H9 (cell line): ENCODE measurements around the gene ELK1. TPM values are rescaled to one million over a fixed set of nuclear protein-coding genes. Genes with fewer than 3 reads are reported as not detected.

Experiments used
- DNase-seq: peaks from one replicate; pipeline ENCODE4 v3.0.0-alpha.2; 2017
- H2AFZ ChIP-seq: one replicate; pipeline ENCODE4 v1.6.1; 2013; ENCODE audit warnings: mild to moderate bottlenecking, low read length, control low read depth, moderate library complexity
- H2AK5ac ChIP-seq: 2 replicates; pipeline ENCODE4 v1.6.1; 2013; ENCODE audit warnings: low read length, control low read depth, mixed read lengths; ENCODE audit not compliant: insufficient read length
- H2BK120ac ChIP-seq: one replicate; pipeline ENCODE4 v1.6.1; 2013; ENCODE audit warnings: low read depth, mild to moderate bottlenecking, low read length, control low read depth, inconsistent platforms; ENCODE audit not compliant: poor library complexity, severe bottlenecking
- H2BK12ac ChIP-seq: 2 replicates; pipeline ENCODE4 v1.6.1; 2013; ENCODE audit warnings: low read length, control low read depth, mixed read lengths, low read depth; ENCODE audit not compliant: insufficient read length
- H2BK15ac ChIP-seq: 2 replicates; pipeline ENCODE4 v1.6.1; 2013; ENCODE audit warnings: low read depth, low read length, control low read depth
- H2BK20ac ChIP-seq: one replicate; pipeline ENCODE4 v1.6.1; 2013; ENCODE audit warnings: low read depth, mild to moderate bottlenecking, low read length, control low read depth, inconsistent platforms; ENCODE audit not compliant: poor library complexity, severe bottlenecking
- H2BK5ac ChIP-seq: 2 replicates; pipeline ENCODE4 v1.6.1; 2013; ENCODE audit warnings: low read length, control low read depth, mixed read lengths; ENCODE audit not compliant: insufficient read length
- H3K14ac ChIP-seq: 2 replicates; pipeline ENCODE4 v1.6.1; 2013; ENCODE audit warnings: low read length, control low read depth; ENCODE audit not compliant: insufficient read depth
- H3K18ac ChIP-seq: 2 replicates; pipeline ENCODE4 v1.6.1; 2013; ENCODE audit warnings: low read depth, mild to moderate bottlenecking, mixed read lengths, low read length, control low read depth; ENCODE audit not compliant: insufficient read length
- H3K23ac ChIP-seq: 2 replicates; pipeline ENCODE4 v1.6.1; 2013; ENCODE audit warnings: low read length, control low read depth, mixed read lengths, low read depth; ENCODE audit not compliant: insufficient read length
- H3K23me2 ChIP-seq: 2 replicates; pipeline ENCODE4 v1.6.1; 2013; ENCODE audit warnings: low read depth, mild to moderate bottlenecking, mixed read lengths, low read length, control low read depth; ENCODE audit not compliant: insufficient read length, poor library complexity, severe bottlenecking
- H3K27ac ChIP-seq: 2 replicates; pipeline ENCODE4 v1.5.1; 2013; ENCODE audit warnings: low read length, control low read depth, mixed read lengths, low read depth; ENCODE audit not compliant: insufficient read length
- H3K27me3 ChIP-seq: 2 replicates; pipeline ENCODE4 v1.6.1; 2013; ENCODE audit warnings: low read length, control low read depth, inconsistent platforms; ENCODE audit not compliant: insufficient read depth
- H3K4ac ChIP-seq: 2 replicates; pipeline ENCODE4 v1.6.1; 2013; ENCODE audit warnings: low read depth, mild to moderate bottlenecking, control low read depth, inconsistent platforms, low read length, moderate library complexity
- H3K4me1 ChIP-seq: 2 replicates; pipeline ENCODE4 v1.6.1; 2013; ENCODE audit warnings: low read length, control low read depth, inconsistent platforms; ENCODE audit not compliant: insufficient read depth
- H3K4me2 ChIP-seq: 2 replicates; pipeline ENCODE4 v1.6.1; 2013; ENCODE audit warnings: low read length, control low read depth, mixed read lengths; ENCODE audit not compliant: insufficient read length, insufficient read depth
- H3K56ac ChIP-seq: 2 replicates; pipeline ENCODE4 v1.6.1; 2013; ENCODE audit warnings: low read depth, mild to moderate bottlenecking, mixed read lengths, low read length, control low read depth; ENCODE audit not compliant: insufficient read length
- H3K79me1 ChIP-seq: 2 replicates; pipeline ENCODE4 v1.6.1; 2013; ENCODE audit warnings: low read depth, mild to moderate bottlenecking, moderate library complexity, low read length, control low read depth, inconsistent platforms; ENCODE audit not compliant: insufficient read depth, poor library complexity, severe bottlenecking
- H3K79me2 ChIP-seq: 2 replicates; pipeline ENCODE4 v1.6.1; 2013; ENCODE audit warnings: low read length, control low read depth, inconsistent platforms; ENCODE audit not compliant: insufficient read depth
- H3K9ac ChIP-seq: 2 replicates; pipeline ENCODE4 v1.6.1; 2013; ENCODE audit warnings: low read length, control low read depth, mixed read lengths; ENCODE audit not compliant: insufficient read length; ENCODE audit errors: extremely low read depth
- H3K9me3 ChIP-seq: one replicate; pipeline ENCODE4 v1.6.1; 2013; ENCODE audit warnings: low read depth, low read length, inconsistent platforms; ENCODE audit not compliant: control insufficient read depth
- H3T11ph ChIP-seq: one replicate; pipeline ENCODE4 v1.6.1; 2013; ENCODE audit warnings: mild to moderate bottlenecking, low read length, control low read depth, inconsistent platforms
- H4K20me1 ChIP-seq: one replicate; pipeline ENCODE4 v1.6.1; 2013; ENCODE audit not compliant: control insufficient read depth, insufficient read length, insufficient read depth
- H4K5ac ChIP-seq: 2 replicates; pipeline ENCODE4 v1.6.1; 2013; ENCODE audit warnings: low read depth, mild to moderate bottlenecking, mixed read lengths, low read length, control low read depth; ENCODE audit not compliant: insufficient read length
- H4K8ac ChIP-seq: replicated peaks from 2 replicates; pipeline ENCODE4 v1.6.1; 2013; ENCODE audit warnings: low read length, control low read depth, mixed read lengths, low read depth; ENCODE audit not compliant: insufficient read length
- H4K91ac ChIP-seq: 2 replicates; pipeline ENCODE4 v1.6.1; 2013; ENCODE audit warnings: low read depth, mild to moderate bottlenecking, moderate library complexity, mixed read lengths, low read length, control low read depth; ENCODE audit not compliant: insufficient read length
- H3K27ac Mint-ChIP-seq, 3 experiments: 2 replicates in 2 of 3; 3 replicates in 1 of 3; pipeline ENCODE4 v1.8.0; 2020 to 2021; ENCODE audit warnings: mixed read lengths in 3 of 3, mild to moderate bottlenecking in 1 of 3, moderate library complexity in 1 of 3
- H3K27me3 Mint-ChIP-seq: 2 replicates; pipeline ENCODE4 v1.8.0; 2021; ENCODE audit warnings: low read depth, mild to moderate bottlenecking, moderate library complexity, mixed read lengths
- H3K36me3 Mint-ChIP-seq, 3 experiments: 2 replicates in 2 of 3; 3 replicates in 1 of 3; pipeline ENCODE4 v1.8.0; 2020 to 2021; ENCODE audit warnings: low read depth in 3 of 3, mixed read lengths in 3 of 3; ENCODE audit not compliant: insufficient read depth in 1 of 3
- H3K4me1 Mint-ChIP-seq, 2 experiments: 2 replicates each; pipeline ENCODE4 v1.8.0; 2020; ENCODE audit warnings: mixed read lengths in 2 of 2
- H3K4me3 Mint-ChIP-seq, 2 experiments: 2 replicates in 1 of 2; 3 replicates in 1 of 2; pipeline ENCODE4 v1.8.0; 2020 to 2021; ENCODE audit warnings: mild to moderate bottlenecking in 2 of 2, mixed read lengths in 2 of 2, moderate library complexity in 1 of 2
- H3K9me3 Mint-ChIP-seq, 2 experiments: 2 replicates in 1 of 2; 3 replicates in 1 of 2; pipeline ENCODE4 v1.8.0; 2020; ENCODE audit warnings: mild to moderate bottlenecking in 2 of 2, mixed read lengths in 2 of 2, moderate library complexity in 1 of 2
- CTCF ChIP-seq: fragments of 200-600 bp; sonication (generic); conservative IDR thresholded peaks from 3 replicates; pipeline ENCODE4 v1.8.0; 2021; ENCODE audit warnings: antibody characterized with exemption, mild to moderate bottlenecking
- WGBS: extraction: QIAGEN DNeasy Blood & Tissue Kit; methylation state at CpG from one replicate; pipeline ENCODE4 v1.1.7; 2013; ENCODE audit warnings: missing lambda C conversion rate, low lambda C conversion rate, mixed read lengths; ENCODE audit not compliant: insufficient read length; ENCODE audit errors: extremely low coverage; 5-methylcytosine and 5-hydroxymethylcytosine counted together
- total RNA-seq: library from RNA; stranded (reverse); gene quantifications from 2 replicates; pipeline ENCODE4 v1.2.1, GENCODE V29; 2021

ELK1 gene
- total RNA-seq, 1 experiment from 2014 or later = 49.8 TPM

GRCh38 chrX:47596256-47596655 lies 54.1 kb downstream of the ELK1 start:
- Histone ChIP-seq H3K4me2 (no peak overlapping the region), H3T11ph (no peak overlapping the region), H3K14ac (no peak overlapping the region), H3K9me3 (peaks cover 5% of the 10 kb centered on the region), H3K27me3 (no peaks in the 10 kb centered on the region), H4K91ac (no peak overlapping the region), H3K4me1 (no peaks in the 10 kb centered on the region), H3K27ac (no peak overlapping the region), H4K8ac (no peak overlapping the region), H3K56ac (no peak overlapping the region), H3K18ac (no peak overlapping the region), H2BK5ac (no peak overlapping the region), H4K5ac (no peak overlapping the region), H2BK15ac (no peak overlapping the region), H2AFZ (no peak overlapping the region), H3K79me1 (no peaks in the 10 kb centered on the region), H3K23me2 (no peaks in the 10 kb centered on the region), H2BK20ac (no peak overlapping the region), H2BK120ac (no peak overlapping the region), H3K79me2 (no peaks in the 10 kb centered on the region), H2AK5ac (no peak overlapping the region), H3K9ac (no peak overlapping the region), H2BK12ac (no peak overlapping the region), H3K23ac (no peak overlapping the region), H3K4ac (no peak overlapping the region), H4K20me1 (no peaks in the 10 kb centered on the region)
- TF ChIP-seq CTCF = no peak
- Mint-ChIP-seq H3K9me3 (peaks cover 47 to 64% of the 10 kb centered on the region in 2 experiments), H3K27ac (0 out of 7 replicates have a peak overlapping the region, but pooled peaks of 1 of the 3 experiments have one; percentile 37), H3K4me3 (no peak overlapping the region), H3K4me1 (no peaks in the 10 kb centered on the region; a peak in 1 of 4 replicates), H3K36me3 (peaks cover 6 to 8% (median 7%) of the 10 kb centered on the region in 3 experiments; a peak in 4 of 7 replicates), H3K27me3 (no peaks in the 10 kb centered on the region)
- no peak for DNase-seq
- WGBS = no CpG with 5 or more reads among the region's 2 CpGs
